H1 (cell line): ENCODE data around the gene SLC6A3. TPM values are rescaled to one million over a fixed set of nuclear protein-coding genes. Genes with fewer than 3 reads are reported as not detected.

Experiments used
- CTCF ChIA-PET: fragments of 300-600 bp; sonication (Branson Sonifier 250); formaldehyde crosslinking; loops from one replicate; lab custom pipeline; 2021; ENCODE audit not compliant: partially characterized antibody; lab: Charles Lee
- POLR2A ChIA-PET: fragments of 300-600 bp; sonication (Branson Sonifier 250); formaldehyde crosslinking; loops from one replicate; lab custom pipeline; 2021; ENCODE audit warnings: inconsistent platforms; ENCODE audit not compliant: partially characterized antibody; lab: Charles Lee
- DNase-seq, 2 experiments: peaks; one replicate each; pipeline versions ENCODE4 v3.0.0 to v3.0.0-alpha.2; 2010 to 2022; ENCODE audit warnings: low spot score in 2 of 2, low read depth in 1 of 2, mixed read lengths in 1 of 2
- FAIRE-seq: peaks from 2 replicates; lab custom pipeline; 2011; peaks lifted over from hg19 to GRCh38; lab: Jason Lieb, UNC
- H2AFZ ChIP-seq: 2 replicates; pipeline ENCODE4 v1.8.1; 2012; ENCODE audit warnings: low read length, inconsistent platforms
- H2AK5ac ChIP-seq: 2 replicates; pipeline ENCODE4 v1.6.1; 2013; ENCODE audit warnings: low read depth, low read length
- H2BK120ac ChIP-seq: replicated peaks from 2 replicates; pipeline ENCODE3; 2013; ENCODE audit warnings: low read depth, low read length, inconsistent platforms
- H2BK12ac ChIP-seq: 2 replicates; pipeline ENCODE4 v1.6.1; 2013; ENCODE audit warnings: low read depth, low read length
- H2BK15ac ChIP-seq: 2 replicates; pipeline ENCODE4 v1.6.1; 2013; ENCODE audit warnings: low read length
- H2BK20ac ChIP-seq: 2 replicates; pipeline ENCODE4 v1.6.1; 2013; ENCODE audit warnings: low read length
- H2BK5ac ChIP-seq: 2 replicates; pipeline ENCODE4 v1.6.1; 2013; ENCODE audit warnings: low read depth, low read length
- H3K14ac ChIP-seq: 2 replicates; pipeline ENCODE4 v1.6.1; 2013; ENCODE audit warnings: inconsistent platforms; ENCODE audit not compliant: insufficient read length
- H3K18ac ChIP-seq: 2 replicates; pipeline ENCODE4 v1.6.1; 2013; ENCODE audit warnings: low read length; ENCODE audit errors: extremely low read depth
- H3K23ac ChIP-seq: 2 replicates; pipeline ENCODE4 v1.6.1; 2013; ENCODE audit warnings: inconsistent platforms; ENCODE audit not compliant: insufficient read length
- H3K23me2 ChIP-seq: 2 replicates; pipeline ENCODE4 v1.6.1; 2013; ENCODE audit warnings: low read depth, low read length
- H3K27ac ChIP-seq: 2 replicates; pipeline ENCODE4 v1.6.1; 2011; ENCODE audit warnings: low read depth, low read length, inconsistent platforms
- H3K27me3 ChIP-seq, 4 experiments: replicated peaks in 1 of 4; 1 replicate in 1 of 4; 2 replicates in 3 of 4; pipeline versions ENCODE4 v1.6.1 to v1.8.1; 2011 to 2013; ENCODE audit warnings: low read length in 3 of 4, mild to moderate bottlenecking in 3 of 4, inconsistent platforms in 2 of 4, mixed read lengths in 2 of 4, moderate library complexity in 1 of 4; ENCODE audit not compliant: control insufficient read depth in 3 of 4, insufficient read depth in 3 of 4; ENCODE audit errors: extremely low read depth in 1 of 4
- H3K36me3 ChIP-seq, 4 experiments: 2 replicates each; pipeline versions ENCODE4 v1.6.1 to v1.8.1; 2011 to 2013; ENCODE audit warnings: mild to moderate bottlenecking in 4 of 4, low read length in 3 of 4, moderate library complexity in 2 of 4, control low read depth in 1 of 4, inconsistent platforms in 1 of 4; ENCODE audit not compliant: insufficient read depth in 4 of 4, control insufficient read depth in 2 of 4
- H3K4ac ChIP-seq: replicated peaks from 2 replicates; pipeline ENCODE3; 2013; ENCODE audit warnings: low read length, low read depth, mixed read lengths, inconsistent platforms; ENCODE audit not compliant: insufficient read length
- H3K4me1 ChIP-seq, 4 experiments: replicated peaks in 1 of 4; 1 replicate in 1 of 4; 2 replicates in 3 of 4; pipeline versions ENCODE4 v1.6.1 to v1.8.1; 2011 to 2013; ENCODE audit warnings: low read length in 3 of 4, inconsistent platforms in 2 of 4, mixed read lengths in 1 of 4; ENCODE audit not compliant: insufficient read depth in 4 of 4, control insufficient read depth in 3 of 4
- H3K4me2 ChIP-seq, 2 experiments: 2 replicates each; pipeline versions ENCODE4 v1.6.1 to v1.8.1; 2011 to 2013; ENCODE audit warnings: low read depth in 2 of 2, low read length in 2 of 2, control low read depth in 1 of 2, inconsistent platforms in 1 of 2, mild to moderate bottlenecking in 1 of 2; ENCODE audit not compliant: insufficient read depth in 1 of 2
- H3K4me3 ChIP-seq, 4 experiments: fragments of 200-600, 300-600 bp in 1 of 4; sonication (generic), shearing (Covaris generic), sonication (Bioruptor Twin) in 1 of 4; 2 replicates each; pipeline versions ENCODE4 v1.5.1 to v1.8.1; 2011 to 2016; ENCODE audit warnings: low read length in 4 of 4, low read depth in 3 of 4, control low read depth in 2 of 4, inconsistent platforms in 2 of 4, mild to moderate bottlenecking in 2 of 4, mixed read lengths in 1 of 4, moderate library complexity in 1 of 4; ENCODE audit not compliant: insufficient read depth in 2 of 4; ENCODE audit errors: extremely low read depth in 1 of 4
- H3K56ac ChIP-seq: replicated peaks from 2 replicates; pipeline ENCODE3; 2013; ENCODE audit warnings: low read depth, mild to moderate bottlenecking, mixed read lengths, low read length, inconsistent platforms; ENCODE audit not compliant: insufficient read length
- H3K79me1 ChIP-seq: 2 replicates; pipeline ENCODE4 v1.6.1; 2013; ENCODE audit warnings: low read depth, low read length, control low read depth
- H3K79me2 ChIP-seq, 2 experiments: 2 replicates each; pipeline versions ENCODE4 v1.6.1 to v1.8.1; 2012 to 2013; ENCODE audit warnings: low read length in 2 of 2, mild to moderate bottlenecking in 2 of 2, inconsistent platforms in 1 of 2; ENCODE audit not compliant: insufficient read depth in 2 of 2, control insufficient read depth in 1 of 2
- H3K9ac ChIP-seq, 4 experiments: replicated peaks in 1 of 4; 1 replicate in 1 of 4; 2 replicates in 3 of 4; pipeline versions ENCODE4 v1.6.1 to v1.8.1; 2011 to 2013; ENCODE audit warnings: low read depth in 3 of 4, low read length in 3 of 4, control low read depth in 2 of 4, mild to moderate bottlenecking in 2 of 4, moderate library complexity in 2 of 4, inconsistent platforms in 1 of 4; ENCODE audit errors: extremely low read depth in 1 of 4
- H3K9me3 ChIP-seq, 2 experiments: 2 replicates each; pipeline versions ENCODE4 v1.6.1 to v1.8.1; 2012 to 2013; ENCODE audit warnings: mild to moderate bottlenecking in 2 of 2, moderate library complexity in 2 of 2, control low read depth in 1 of 2, inconsistent platforms in 1 of 2, low read depth in 1 of 2, low read length in 1 of 2, mixed read lengths in 1 of 2; ENCODE audit not compliant: insufficient read depth in 2 of 2
- H4K20me1 ChIP-seq, 2 experiments: replicated peaks in 1 of 2; 2 replicates each; pipeline versions ENCODE3 to v1.8.1; 2011 to 2013; ENCODE audit warnings: inconsistent platforms in 2 of 2, low read length in 2 of 2, mild to moderate bottlenecking in 1 of 2; ENCODE audit not compliant: insufficient read depth in 2 of 2, control insufficient read depth in 1 of 2
- H4K5ac ChIP-seq: 2 replicates; pipeline ENCODE4 v1.6.1; 2013; ENCODE audit warnings: low read length, low read depth, mixed read lengths, inconsistent platforms; ENCODE audit not compliant: insufficient read length
- H4K8ac ChIP-seq: 2 replicates; pipeline ENCODE4 v1.8.0; 2013; ENCODE audit warnings: mild to moderate bottlenecking, moderate library complexity, low read length, inconsistent platforms; ENCODE audit not compliant: insufficient read depth; ENCODE audit errors: extremely low read depth
- H4K91ac ChIP-seq: replicated peaks from 2 replicates; pipeline ENCODE3; 2013; ENCODE audit warnings: low read length, mixed read lengths, inconsistent platforms; ENCODE audit not compliant: insufficient read length
- CBX8 ChIP-seq: fragments of 300-800, 300-1000 bp; sonication (generic); IDR thresholded peaks from 2 replicates; pipeline ENCODE4 v1.7.1; 2016; ENCODE audit warnings: low read depth, low read length, borderline replicate concordance
- HDAC6 ChIP-seq: IDR thresholded peaks from one replicate; pipeline ENCODE4 v1.7.1; 2012; ENCODE audit warnings: low read depth, mild to moderate bottlenecking, inconsistent platforms, low read length, moderate library complexity
- RNF2 ChIP-seq: fragments of 200-900, 300-1000 bp; sonication (generic); IDR thresholded peaks from 2 replicates; pipeline ENCODE4 v1.7.1; 2016; ENCODE audit warnings: borderline replicate concordance, low read depth, mild to moderate bottlenecking, antibody characterized with exemption, low read length; ENCODE audit not compliant: poor library complexity, severe bottlenecking; ENCODE audit errors: missing control alignments
- TEAD4 ChIP-seq: IDR thresholded peaks from 2 replicates; pipeline ENCODE4 v1.6.1; 2012; ENCODE audit warnings: low read depth, low read length, inconsistent platforms, mixed read lengths
- WGBS, 2 experiments: shearing (Covaris generic) in 1 of 2; methylation state at CpG; one replicate each; pipeline versions ENCODE4 v1.1.6 to v1.1.7; 2013 to 2015; ENCODE audit warnings: low lambda C conversion rate in 2 of 2, mixed read lengths in 2 of 2, inconsistent platforms in 1 of 2, low coverage in 1 of 2, missing lambda C conversion rate in 1 of 2; ENCODE audit not compliant: insufficient replicate concordance in 2 of 2, insufficient coverage in 1 of 2, insufficient read length in 1 of 2; ENCODE audit errors: extremely low coverage in 1 of 2, missing lambda C conversion rate in 1 of 2; 5-methylcytosine and 5-hydroxymethylcytosine counted together
- polyA plus RNA-seq, 7 experiments: library from polyadenylated mRNA; depleted of rRNA in 3 of 7; stranded (reverse) in 5 of 7; unstranded in 2 of 7; fragments of >200 nt in 5 of 7; fragments of 200-250 nt in 2 of 7; gene quantifications; 1 replicate in 5 of 7; 2 replicates in 1 of 7; 4 replicates in 1 of 7; pipeline versions ENCODE4 v1.2.1 to v1.2.3, GENCODE V29; 2011 to 2013; ENCODE audit warnings: missing spikeins in 2 of 7, mixed read lengths in 2 of 7
- total RNA-seq: library from RNA; stranded (reverse); fragmentation: NEBNext Ultra II Directional; extraction: Animal tissue kit (Norgen Biotek cat#: 25700); gene quantifications from 2 replicates; pipeline ENCODE4 v1.2.1, GENCODE V29; 2021
- TF ChIP-seq, protein P1 (sequence below): IDR thresholded peaks from 2 replicates; pipeline ENCODE4 v1.6.1; 2012; ENCODE audit warnings: inconsistent platforms
- TF ChIP-seq, protein P2 (sequence below): IDR thresholded peaks from 2 replicates; pipeline ENCODE4 v1.6.1; 2012; ENCODE audit warnings: inconsistent platforms

Gene SLC6A3
- total and polyA plus RNA-seq, 2 of the 8 experiments (the other 6 are each of a cell fraction or from before 2014, with no cell fraction given) = 0.48 to 0.91 TPM

DNA sequence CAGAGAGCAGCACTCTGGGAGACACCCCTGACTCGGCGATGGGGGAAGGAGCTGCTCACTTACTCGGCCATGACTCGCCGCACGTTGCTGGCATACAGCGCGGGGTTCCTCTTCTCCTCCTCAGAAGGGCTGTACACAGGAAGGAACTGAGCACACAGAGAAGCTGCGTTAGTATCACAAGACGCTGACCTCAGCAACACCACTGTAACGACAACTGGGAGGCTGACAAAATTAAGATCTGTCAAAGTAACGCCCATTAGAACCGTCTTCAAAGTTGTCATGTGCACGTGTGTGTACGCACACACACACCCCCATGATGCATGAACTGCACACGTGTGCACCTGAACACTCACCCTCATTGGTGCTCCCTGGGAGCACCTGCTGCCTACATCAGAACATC, 32.1 kb upstream of the SLC6A3 start:
- no peak overlapping the region for H3K9ac ChIP-seq
- H4K8ac ChIP-seq = no peak overlapping the region
- no peak for FAIRE-seq
- H3K23me2 ChIP-seq = no peaks in the 10 kb centered on the region
- peaks cover 37 to 73% (median 61%) of the 10 kb centered on the region in 4 experiments for H3K36me3 ChIP-seq
- H3K14ac ChIP-seq = no peak overlapping the region
- ChIA-PET CTCF (interaction anchor here (1.6 to 7.7 kb wide), 3 partner anchors 9 to 23 kb away, joined by 4 to 47 read pairs (median 5); no protein-coding TSS in a partner anchor), POLR2A (no interaction called here)
- H2BK12ac ChIP-seq = no peak overlapping the region
- H2BK20ac ChIP-seq = no peak overlapping the region
- TF ChIP-seq, protein P1, sequence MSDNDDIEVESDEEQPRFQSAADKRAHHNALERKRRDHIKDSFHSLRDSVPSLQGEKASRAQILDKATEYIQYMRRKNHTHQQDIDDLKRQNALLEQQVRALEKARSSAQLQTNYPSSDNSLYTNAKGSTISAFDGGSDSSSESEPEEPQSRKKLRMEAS = no peak
- no peak for TF ChIP-seq CBX8
- TF ChIP-seq TEAD4 = no peak
- no peak for TF ChIP-seq RNF2
- TF ChIP-seq, protein P2, sequence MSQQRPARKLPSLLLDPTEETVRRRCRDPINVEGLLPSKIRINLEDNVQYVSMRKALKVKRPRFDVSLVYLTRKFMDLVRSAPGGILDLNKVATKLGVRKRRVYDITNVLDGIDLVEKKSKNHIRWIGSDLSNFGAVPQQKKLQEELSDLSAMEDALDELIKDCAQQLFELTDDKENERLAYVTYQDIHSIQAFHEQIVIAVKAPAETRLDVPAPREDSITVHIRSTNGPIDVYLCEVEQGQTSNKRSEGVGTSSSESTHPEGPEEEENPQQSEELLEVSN = no peak
- no peak for TF ChIP-seq HDAC6
- H2BK5ac ChIP-seq = no peak overlapping the region
- no peak overlapping the region for H2BK120ac ChIP-seq
- H3K4ac ChIP-seq = no peak overlapping the region
- no peaks in the 10 kb centered on the region for H3K9me3 ChIP-seq
- H3K79me1 ChIP-seq = no peaks in the 10 kb centered on the region
- H2AFZ ChIP-seq = no peak overlapping the region
- H3K18ac ChIP-seq = no peak overlapping the region
- peaks cover 0 to 4% (median under 1%) of the 10 kb centered on the region in 4 experiments; a peak in 2 of 7 replicates for H3K4me1 ChIP-seq
- WGBS, 2 experiments = 96% methylated on average over 16 of the region's 16 CpGs; no CpG with 5 or more reads in 1 of the 2 experiments
- H3K79me2 ChIP-seq = no peaks in the 10 kb centered on the region
- no peaks in the 10 kb centered on the region for H3K27me3 ChIP-seq
- H3K4me2 ChIP-seq = no peak overlapping the region
- H3K4me3 ChIP-seq = no peak overlapping the region
- no peak overlapping the region for H4K91ac ChIP-seq
- peaks cover 7% of the 10 kb centered on the region in 2 experiments for H4K20me1 ChIP-seq
- no peak for DNase-seq
- H3K27ac ChIP-seq = no peak overlapping the region
- no peak overlapping the region for H2AK5ac ChIP-seq
- H3K56ac ChIP-seq = no peak overlapping the region
- H2BK15ac ChIP-seq = no peak overlapping the region
- no peak overlapping the region for H3K23ac ChIP-seq
- no peak overlapping the region for H4K5ac ChIP-seq
